ENCODE results near the gene SACM1L.

The SACM1L gene

GRCh38 chr3:45688882-45689786 is at the start of gene SACM1L:
TSS of gene SACM1L (plus strand) at chr3:45689396. CDS start at chr3:45689466, 70 bp downstream.
- DNase-seq: peak; percentile 86 to 99 (median 96)

GRCh38 chr3:45640091-45640507 is 49.1 kb upstream of the SACM1L start:
- DNase-seq: no peak

GRCh38 chr3:45640724-45641361 is 48.4 kb upstream of the SACM1L start:
- DNase-seq: no peak

GRCh38 chr3:45641756-45642155 is 47.4 kb upstream of the SACM1L start:
- no peak for DNase-seq

- DNase-seq: peak in 4 of 51 donors; percentile 17 to 26 (median 24)
These were observed 46.5 kb upstream of the SACM1L start for GRCh38 chr3:45642731-45643152.

- no peak for DNase-seq
These were observed 45.0 kb upstream of the SACM1L start for GRCh38 chr3:45644063-45644790.

GRCh38 chr3:45644791-45645201 is 44.4 kb upstream of the SACM1L start:
- no peak for DNase-seq

GRCh38 chr3:45646051-45646585 is 43.1 kb upstream of the SACM1L start:
- no peak for DNase-seq

GRCh38 chr3:45647148-45647619 is 42.0 kb upstream of the SACM1L start:
- no peak for DNase-seq

- DNase-seq: no peak
These were observed 36.0 kb upstream of the SACM1L start for GRCh38 chr3:45653205-45653604.

- no peak for DNase-seq
These were observed 34.7 kb upstream of the SACM1L start for GRCh38 chr3:45654397-45654944.

GRCh38 chr3:45655906-45656305 is 33.3 kb upstream of the SACM1L start:
- DNase-seq: no peak

- DNase-seq: peak in 50 of 51 donors; percentile 15 to 91 (median 74)
These were observed 32.4 kb upstream of the SACM1L start for GRCh38 chr3:45656575-45657363.

GRCh38 chr3:45657853-45658252 is 31.3 kb upstream of the SACM1L start:
- no peak for DNase-seq

- DNase-seq: peak in 38 of 51 donors; percentile 3 to 76 (median 40)
These were observed 29.3 kb upstream of the SACM1L start for GRCh38 chr3:45659661-45660566.

GRCh38 chr3:45660567-45660901 is 28.7 kb upstream of the SACM1L start:
- DNase-seq: no peak

- DNase-seq: peak in 1 of 51 donors; percentile 9
These were observed 24.6 kb upstream of the SACM1L start for GRCh38 chr3:45664578-45664977.

- peak in 4 of 51 donors; percentile 12 to 29 (median 20) for DNase-seq
These were observed 24.1 kb upstream of the SACM1L start for GRCh38 chr3:45665101-45665572.

All from hypothalamus (tissue), 51 donors.